ENCODE data around the gene SCN1A. TPM values are rescaled to one million over a fixed set of nuclear protein-coding genes. Genes with fewer than 3 reads are reported as not detected.

Gene SCN1A
- total RNA-seq, 1 experiment from 2014 or later: 1.6 TPM

DNA sequence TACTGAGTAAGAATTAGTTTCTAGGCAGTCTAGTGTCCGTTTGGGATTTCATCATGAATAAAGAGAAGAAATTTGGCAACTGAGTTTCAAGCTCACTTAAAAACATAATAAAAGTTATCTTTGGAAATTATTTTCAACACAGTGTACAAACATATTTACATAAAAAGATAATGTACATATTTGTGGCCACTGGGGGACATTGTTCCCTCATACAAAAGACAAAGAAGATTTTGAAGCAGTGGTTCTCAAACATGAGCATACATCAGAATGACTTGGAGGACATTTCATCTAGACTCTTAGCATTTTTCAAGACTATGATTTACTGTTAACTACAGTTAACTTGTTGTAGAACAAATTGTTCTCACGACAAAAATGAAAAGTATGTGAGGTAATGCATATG, 158.6 kb downstream of the SCN1A start:
- CTCF ChIA-PET: no interaction called here
- DNase-seq (ENCODE audit: low spot score): no peak

DNA sequence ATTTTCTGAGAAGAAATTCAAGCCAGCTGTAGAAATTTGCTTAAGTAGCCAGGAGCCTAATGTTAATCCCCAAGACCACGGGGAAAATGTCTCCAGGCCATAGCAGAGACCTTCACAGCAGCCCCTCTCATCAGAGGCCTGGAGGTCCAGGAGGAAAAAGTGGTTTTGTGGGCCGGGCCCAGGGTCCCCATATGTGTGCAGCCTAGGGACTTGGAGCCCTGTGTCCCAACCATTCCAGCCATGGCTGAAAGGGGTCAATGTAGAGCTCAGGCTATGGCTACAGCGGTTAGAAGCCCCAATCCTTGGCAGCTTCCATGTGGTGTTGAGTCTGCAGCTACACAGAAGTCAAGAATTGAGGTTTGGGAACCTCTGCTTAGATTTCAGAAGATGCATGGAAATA, 160.1 kb downstream of the SCN1A start:
- H3K27me3 Mint-ChIP-seq (ENCODE audit: low read depth): no peaks in the 10 kb centered on the region
- DNase-seq (ENCODE audit: low spot score) (no peak), ATAC-seq (no peak)
- no peak overlapping the region for H3K27ac Mint-ChIP-seq
- no peaks in the 10 kb centered on the region for H3K4me1 Mint-ChIP-seq
- POLR2A ChIA-PET: no interaction called here
- TF ChIP-seq JAZF1 (CRISPR knock-in tag; IDR thresholded peaks at IDR 0.05) (no peak), HMGA2 (CRISPR knock-in tag; IDR thresholded peaks at IDR 0.05) (no peak)
- H3K4me3 Mint-ChIP-seq: no peak overlapping the region
- H3K9me3 Mint-ChIP-seq: peaks cover 12% of the 10 kb centered on the region
- CTCF ChIA-PET: no interaction called here
- H3K36me3 Mint-ChIP-seq: no peaks in the 10 kb centered on the region

More for the DNA sequence above, 158.6 kb downstream of the SCN1A start:
- H3K4me1 Mint-ChIP-seq: no peaks in the 10 kb centered on the region
- TF ChIP-seq, protein P1, sequence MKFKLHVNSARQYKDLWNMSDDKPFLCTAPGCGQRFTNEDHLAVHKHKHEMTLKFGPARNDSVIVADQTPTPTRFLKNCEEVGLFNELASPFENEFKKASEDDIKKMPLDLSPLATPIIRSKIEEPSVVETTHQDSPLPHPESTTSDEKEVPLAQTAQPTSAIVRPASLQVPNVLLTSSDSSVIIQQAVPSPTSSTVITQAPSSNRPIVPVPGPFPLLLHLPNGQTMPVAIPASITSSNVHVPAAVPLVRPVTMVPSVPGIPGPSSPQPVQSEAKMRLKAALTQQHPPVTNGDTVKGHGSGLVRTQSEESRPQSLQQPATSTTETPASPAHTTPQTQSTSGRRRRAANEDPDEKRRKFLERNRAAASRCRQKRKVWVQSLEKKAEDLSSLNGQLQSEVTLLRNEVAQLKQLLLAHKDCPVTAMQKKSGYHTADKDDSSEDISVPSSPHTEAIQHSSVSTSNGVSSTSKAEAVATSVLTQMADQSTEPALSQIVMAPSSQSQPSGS (CRISPR knock-in tag; IDR thresholded peaks at IDR 0.05; ENCODE audit: borderline replicate concordance, low read depth): no peak
- TF ChIP-seq ETV6 (CRISPR knock-in tag; IDR thresholded peaks at IDR 0.05): no peak
- H3K4me3 Mint-ChIP-seq: no peak overlapping the region
- POLR2A ChIA-PET: no interaction called here
- H3K27me3 Mint-ChIP-seq (ENCODE audit: low read depth): no peaks in the 10 kb centered on the region
- H3K9me3 Mint-ChIP-seq: peaks cover 16% of the 10 kb centered on the region
- no peak overlapping the region for H3K27ac Mint-ChIP-seq
- no peaks in the 10 kb centered on the region for H3K36me3 Mint-ChIP-seq
- no peak for ATAC-seq

DNA sequence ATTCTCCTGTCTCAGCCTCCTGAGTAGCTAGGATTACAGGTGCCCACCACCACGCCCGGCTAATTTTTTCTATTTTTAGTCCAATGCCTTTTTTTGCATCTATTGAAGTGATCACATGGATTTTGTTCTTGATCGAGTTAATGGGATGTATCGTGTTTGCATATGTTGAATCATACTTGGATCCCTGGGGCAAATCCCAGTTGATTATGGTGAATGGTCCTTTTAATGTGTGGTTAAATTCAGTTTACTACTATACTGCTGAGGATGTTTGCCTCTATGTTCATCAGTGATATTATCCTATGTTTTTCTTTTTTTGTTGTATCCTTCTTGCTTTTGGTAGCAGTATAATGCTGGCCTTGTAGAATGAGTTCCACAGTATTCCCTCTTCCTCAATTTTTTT, 166.0 kb downstream of the SCN1A start:
- Mint-ChIP-seq H3K4me3 (no peak overlapping the region), H3K4me1 (no peaks in the 10 kb centered on the region), H3K27me3 (ENCODE audit: low read depth) (no peaks in the 10 kb centered on the region), H3K36me3 (no peaks in the 10 kb centered on the region), H3K9me3 (no peaks in the 10 kb centered on the region), H3K27ac (no peak overlapping the region)
- TF ChIP-seq, protein P2, sequence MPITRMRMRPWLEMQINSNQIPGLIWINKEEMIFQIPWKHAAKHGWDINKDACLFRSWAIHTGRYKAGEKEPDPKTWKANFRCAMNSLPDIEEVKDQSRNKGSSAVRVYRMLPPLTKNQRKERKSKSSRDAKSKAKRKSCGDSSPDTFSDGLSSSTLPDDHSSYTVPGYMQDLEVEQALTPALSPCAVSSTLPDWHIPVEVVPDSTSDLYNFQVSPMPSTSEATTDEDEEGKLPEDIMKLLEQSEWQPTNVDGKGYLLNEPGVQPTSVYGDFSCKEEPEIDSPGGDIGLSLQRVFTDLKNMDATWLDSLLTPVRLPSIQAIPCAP (CRISPR knock-in tag; IDR thresholded peaks at IDR 0.05): no peak
- ATAC-seq (no peak), DNase-seq (ENCODE audit: low spot score) (no peak)
- CTCF ChIA-PET: no interaction called here
- POLR2A ChIA-PET: no interaction called here

DNA sequence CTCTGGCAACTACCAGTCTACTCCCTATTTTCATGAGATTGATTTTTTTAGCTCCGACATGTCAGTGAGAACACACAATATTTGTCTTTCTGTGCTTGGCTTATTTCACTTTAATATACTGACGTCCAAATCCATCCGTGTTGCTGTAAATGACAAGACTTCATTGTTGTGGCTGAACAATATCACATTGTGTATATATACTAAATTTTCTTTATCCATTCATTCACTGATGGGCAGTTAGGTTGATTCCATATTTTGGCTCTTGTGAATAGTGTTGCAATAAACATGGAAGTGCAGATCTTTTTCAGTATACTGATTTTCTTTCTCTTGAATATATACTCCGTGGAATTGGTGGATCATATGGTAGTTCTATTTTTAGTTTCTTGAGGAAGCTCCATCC, 168.4 kb downstream of the SCN1A start:
- no peaks in the 10 kb centered on the region; the same call in 1 of the 2 replicates for H3K36me3 Mint-ChIP-seq
- ATAC-seq (no peak), DNase-seq (ENCODE audit: low spot score) (no peak)
- H3K4me1 Mint-ChIP-seq: peaks cover 7% of the 10 kb centered on the region
- ChIA-PET POLR2A (no interaction called here), CTCF (no interaction called here)
- H3K27me3 Mint-ChIP-seq (ENCODE audit: low read depth): no peaks in the 10 kb centered on the region
- no peak overlapping the region for H3K4me3 Mint-ChIP-seq
- H3K27ac Mint-ChIP-seq: no peak overlapping the region
- H3K9me3 Mint-ChIP-seq: peaks cover 6% of the 10 kb centered on the region
- TF ChIP-seq NR1H2 (CRISPR knock-in tag; IDR thresholded peaks at IDR 0.05) (no peak), TEAD1 (CRISPR knock-in tag; IDR thresholded peaks at IDR 0.05) (no peak), RELA (CRISPR knock-in tag; IDR thresholded peaks at IDR 0.05; ENCODE audit: borderline replicate concordance) (no peak), ATF1 (CRISPR knock-in tag; IDR thresholded peaks at IDR 0.05) (no peak), SMAD3 (CRISPR knock-in tag; IDR thresholded peaks at IDR 0.05; ENCODE audit: borderline replicate concordance) (no peak), ZNF671 (CRISPR knock-in tag; IDR thresholded peaks at IDR 0.05) (no peak), TP53 (CRISPR knock-in tag; IDR thresholded peaks at IDR 0.05) (no peak), NR3C1 (CRISPR knock-in tag; conservative IDR thresholded peaks at IDR 0.05; ENCODE audit: low read depth) (no peak)
- TF ChIP-seq, protein P3, sequence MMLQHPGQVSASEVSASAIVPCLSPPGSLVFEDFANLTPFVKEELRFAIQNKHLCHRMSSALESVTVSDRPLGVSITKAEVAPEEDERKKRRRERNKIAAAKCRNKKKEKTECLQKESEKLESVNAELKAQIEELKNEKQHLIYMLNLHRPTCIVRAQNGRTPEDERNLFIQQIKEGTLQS (CRISPR knock-in tag; conservative IDR thresholded peaks at IDR 0.05): no peak
- TF ChIP-seq, protein P4, sequence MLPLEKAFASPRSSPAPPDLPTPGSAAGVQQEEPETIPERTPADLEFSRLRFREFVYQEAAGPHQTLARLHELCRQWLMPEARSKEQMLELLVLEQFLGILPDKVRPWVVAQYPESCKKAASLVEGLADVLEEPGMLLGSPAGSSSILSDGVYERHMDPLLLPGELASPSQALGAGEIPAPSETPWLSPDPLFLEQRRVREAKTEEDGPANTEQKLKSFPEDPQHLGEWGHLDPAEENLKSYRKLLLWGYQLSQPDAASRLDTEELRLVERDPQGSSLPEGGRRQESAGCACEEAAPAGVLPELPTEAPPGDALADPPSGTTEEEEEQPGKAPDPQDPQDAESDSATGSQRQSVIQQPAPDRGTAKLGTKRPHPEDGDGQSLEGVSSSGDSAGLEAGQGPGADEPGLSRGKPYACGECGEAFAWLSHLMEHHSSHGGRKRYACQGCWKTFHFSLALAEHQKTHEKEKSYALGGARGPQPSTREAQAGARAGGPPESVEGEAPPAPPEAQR (CRISPR knock-in tag; IDR thresholded peaks at IDR 0.05): no peak
- TF ChIP-seq, protein P5, sequence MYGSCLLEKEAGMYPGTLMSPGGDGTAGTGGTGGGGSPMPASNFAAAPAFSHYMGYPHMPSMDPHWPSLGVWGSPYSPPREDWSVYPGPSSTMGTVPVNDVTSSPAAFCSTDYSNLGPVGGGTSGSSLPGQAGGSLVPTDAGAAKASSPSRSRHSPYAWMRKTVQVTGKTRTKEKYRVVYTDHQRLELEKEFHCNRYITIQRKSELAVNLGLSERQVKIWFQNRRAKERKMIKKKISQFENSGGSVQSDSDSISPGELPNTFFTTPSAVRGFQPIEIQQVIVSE (CRISPR knock-in tag; IDR thresholded peaks at IDR 0.05; ENCODE audit: borderline replicate concordance): no peak
- TF ChIP-seq, protein P6, sequence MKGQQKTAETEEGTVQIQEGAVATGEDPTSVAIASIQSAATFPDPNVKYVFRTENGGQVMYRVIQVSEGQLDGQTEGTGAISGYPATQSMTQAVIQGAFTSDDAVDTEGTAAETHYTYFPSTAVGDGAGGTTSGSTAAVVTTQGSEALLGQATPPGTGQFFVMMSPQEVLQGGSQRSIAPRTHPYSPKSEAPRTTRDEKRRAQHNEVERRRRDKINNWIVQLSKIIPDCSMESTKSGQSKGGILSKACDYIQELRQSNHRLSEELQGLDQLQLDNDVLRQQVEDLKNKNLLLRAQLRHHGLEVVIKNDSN (CRISPR knock-in tag; IDR thresholded peaks at IDR 0.05): no peak
- TF ChIP-seq, protein P7, sequence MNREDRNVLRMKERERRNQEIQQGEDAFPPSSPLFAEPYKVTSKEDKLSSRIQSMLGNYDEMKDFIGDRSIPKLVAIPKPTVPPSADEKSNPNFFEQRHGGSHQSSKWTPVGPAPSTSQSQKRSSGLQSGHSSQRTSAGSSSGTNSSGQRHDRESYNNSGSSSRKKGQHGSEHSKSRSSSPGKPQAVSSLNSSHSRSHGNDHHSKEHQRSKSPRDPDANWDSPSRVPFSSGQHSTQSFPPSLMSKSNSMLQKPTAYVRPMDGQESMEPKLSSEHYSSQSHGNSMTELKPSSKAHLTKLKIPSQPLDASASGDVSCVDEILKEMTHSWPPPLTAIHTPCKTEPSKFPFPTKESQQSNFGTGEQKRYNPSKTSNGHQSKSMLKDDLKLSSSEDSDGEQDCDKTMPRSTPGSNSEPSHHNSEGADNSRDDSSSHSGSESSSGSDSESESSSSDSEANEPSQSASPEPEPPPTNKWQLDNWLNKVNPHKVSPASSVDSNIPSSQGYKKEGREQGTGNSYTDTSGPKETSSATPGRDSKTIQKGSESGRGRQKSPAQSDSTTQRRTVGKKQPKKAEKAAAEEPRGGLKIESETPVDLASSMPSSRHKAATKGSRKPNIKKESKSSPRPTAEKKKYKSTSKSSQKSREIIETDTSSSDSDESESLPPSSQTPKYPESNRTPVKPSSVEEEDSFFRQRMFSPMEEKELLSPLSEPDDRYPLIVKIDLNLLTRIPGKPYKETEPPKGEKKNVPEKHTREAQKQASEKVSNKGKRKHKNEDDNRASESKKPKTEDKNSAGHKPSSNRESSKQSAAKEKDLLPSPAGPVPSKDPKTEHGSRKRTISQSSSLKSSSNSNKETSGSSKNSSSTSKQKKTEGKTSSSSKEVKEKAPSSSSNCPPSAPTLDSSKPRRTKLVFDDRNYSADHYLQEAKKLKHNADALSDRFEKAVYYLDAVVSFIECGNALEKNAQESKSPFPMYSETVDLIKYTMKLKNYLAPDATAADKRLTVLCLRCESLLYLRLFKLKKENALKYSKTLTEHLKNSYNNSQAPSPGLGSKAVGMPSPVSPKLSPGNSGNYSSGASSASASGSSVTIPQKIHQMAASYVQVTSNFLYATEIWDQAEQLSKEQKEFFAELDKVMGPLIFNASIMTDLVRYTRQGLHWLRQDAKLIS (CRISPR knock-in tag; IDR thresholded peaks at IDR 0.05; ENCODE audit: borderline replicate concordance): no peak
- TF ChIP-seq, protein P8, sequence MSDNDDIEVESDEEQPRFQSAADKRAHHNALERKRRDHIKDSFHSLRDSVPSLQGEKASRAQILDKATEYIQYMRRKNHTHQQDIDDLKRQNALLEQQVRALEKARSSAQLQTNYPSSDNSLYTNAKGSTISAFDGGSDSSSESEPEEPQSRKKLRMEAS (CRISPR knock-in tag; IDR thresholded peaks at IDR 0.05): no peak

All from WTC11 (cell line).